H54 (cell line): ENCODE data around the gene CYB5R4.
A peak's percentile ranks its signal among the peaks of the same experiment; 100 is the strongest.

Source experiments
- DNase-seq: peaks from one replicate; pipeline ENCODE4 v3.0.0; 2011; ENCODE audit warnings: low spot score, mixed read lengths; ENCODE audit not compliant: insufficient read length
- FAIRE-seq: peaks from 3 replicates; lab custom pipeline; 2011; peaks lifted over from hg19 to GRCh38; lab: Jason Lieb, UNC
- POLR2A ChIP-seq: IDR thresholded peaks from 2 replicates; pipeline ENCODE4 v1.6.1; 2011; ENCODE audit warnings: low read depth, mild to moderate bottlenecking, low read length

The CYB5R4 gene

GRCh38 chr6:83859410-83860358, at the start of gene CYB5R4:
TSS of gene CYB5R4 (plus strand) at chr6:83859689. CDS start at chr6:83859783, 94 bp downstream.
- peak; percentile 99 for FAIRE-seq
- TF ChIP-seq POLR2A = peak; percentile 76
- peak; percentile 88 for DNase-seq

GRCh38 chr6:83812595-83812994, 46.9 kb upstream of the CYB5R4 start:
- no peak for DNase-seq

GRCh38 chr6:83815631-83816272, 43.7 kb upstream of the CYB5R4 start:
- peak; percentile 71 for FAIRE-seq
- TF ChIP-seq POLR2A = no peak
- DNase-seq = no peak

More at GRCh38 chr6:83812595-83812994, 46.9 kb upstream of the CYB5R4 start:
- no peak for TF ChIP-seq POLR2A
- no peak for FAIRE-seq

- FAIRE-seq (no peak), DNase-seq (no peak)
- no peak for TF ChIP-seq POLR2A
These were observed 36.8 kb upstream of the CYB5R4 start for GRCh38 chr6:83822629-83823169.

- FAIRE-seq (peak; percentile 80), DNase-seq (no peak)
- no peak for TF ChIP-seq POLR2A
These were observed 35.1 kb upstream of the CYB5R4 start for GRCh38 chr6:83824388-83824801.

GRCh38 chr6:83824831-83825230, 34.7 kb upstream of the CYB5R4 start:
- FAIRE-seq (no peak), DNase-seq (no peak)
- TF ChIP-seq POLR2A = no peak

GRCh38 chr6:83827050-83827449, 32.4 kb upstream of the CYB5R4 start:
- DNase-seq (no peak), FAIRE-seq (peak; percentile 30)
- TF ChIP-seq POLR2A = no peak

- FAIRE-seq = no peak
- TF ChIP-seq POLR2A = no peak
- DNase-seq = no peak
These were observed 20.8 kb upstream of the CYB5R4 start for GRCh38 chr6:83838727-83839126.

- no peak for TF ChIP-seq POLR2A
- DNase-seq (no peak), FAIRE-seq (peak; percentile 38)
These were observed 15.3 kb upstream of the CYB5R4 start for GRCh38 chr6:83844170-83844569.

- FAIRE-seq = no peak
- no peak for DNase-seq
- no peak for TF ChIP-seq POLR2A
These were observed 13.2 kb upstream of the CYB5R4 start for GRCh38 chr6:83846291-83846690.

GRCh38 chr6:83847179-83847578, 12.3 kb upstream of the CYB5R4 start:
- no peak for TF ChIP-seq POLR2A
- DNase-seq = no peak
- FAIRE-seq = no peak

GRCh38 chr6:83849127-83849526, 10.4 kb upstream of the CYB5R4 start:
- no peak for DNase-seq
- FAIRE-seq = no peak
- TF ChIP-seq POLR2A = no peak

- DNase-seq = no peak
- FAIRE-seq = no peak
- TF ChIP-seq POLR2A = no peak
These were observed 9.9 kb upstream of the CYB5R4 start for GRCh38 chr6:83849610-83850009.

- DNase-seq (no peak), FAIRE-seq (no peak)
- no peak for TF ChIP-seq POLR2A
These were observed 6.8 kb upstream of the CYB5R4 start for GRCh38 chr6:83852528-83853177.
